H9 (cell line): ENCODE measurements around the gene GJB5. TPM values are rescaled to one million over a fixed set of nuclear protein-coding genes. Genes with fewer than 3 reads are reported as not detected.

Experiments
- DNase-seq: peaks from one replicate; pipeline ENCODE4 v3.0.0-alpha.2; 2017
- H2AFZ ChIP-seq: one replicate; pipeline ENCODE4 v1.6.1; 2013; ENCODE audit warnings: mild to moderate bottlenecking, low read length, control low read depth, moderate library complexity
- H2AK5ac ChIP-seq: 2 replicates; pipeline ENCODE4 v1.6.1; 2013; ENCODE audit warnings: low read length, control low read depth, mixed read lengths; ENCODE audit not compliant: insufficient read length
- H2BK120ac ChIP-seq: one replicate; pipeline ENCODE4 v1.6.1; 2013; ENCODE audit warnings: low read depth, mild to moderate bottlenecking, low read length, control low read depth, inconsistent platforms; ENCODE audit not compliant: poor library complexity, severe bottlenecking
- H2BK12ac ChIP-seq: 2 replicates; pipeline ENCODE4 v1.6.1; 2013; ENCODE audit warnings: low read length, control low read depth, mixed read lengths, low read depth; ENCODE audit not compliant: insufficient read length
- H2BK15ac ChIP-seq: 2 replicates; pipeline ENCODE4 v1.6.1; 2013; ENCODE audit warnings: low read depth, low read length, control low read depth
- H2BK20ac ChIP-seq: one replicate; pipeline ENCODE4 v1.6.1; 2013; ENCODE audit warnings: low read depth, mild to moderate bottlenecking, low read length, control low read depth, inconsistent platforms; ENCODE audit not compliant: poor library complexity, severe bottlenecking
- H2BK5ac ChIP-seq: 2 replicates; pipeline ENCODE4 v1.6.1; 2013; ENCODE audit warnings: low read length, control low read depth, mixed read lengths; ENCODE audit not compliant: insufficient read length
- H3K14ac ChIP-seq: 2 replicates; pipeline ENCODE4 v1.6.1; 2013; ENCODE audit warnings: low read length, control low read depth; ENCODE audit not compliant: insufficient read depth
- H3K18ac ChIP-seq: 2 replicates; pipeline ENCODE4 v1.6.1; 2013; ENCODE audit warnings: low read depth, mild to moderate bottlenecking, mixed read lengths, low read length, control low read depth; ENCODE audit not compliant: insufficient read length
- H3K23ac ChIP-seq: 2 replicates; pipeline ENCODE4 v1.6.1; 2013; ENCODE audit warnings: low read length, control low read depth, mixed read lengths, low read depth; ENCODE audit not compliant: insufficient read length
- H3K23me2 ChIP-seq: 2 replicates; pipeline ENCODE4 v1.6.1; 2013; ENCODE audit warnings: low read depth, mild to moderate bottlenecking, mixed read lengths, low read length, control low read depth; ENCODE audit not compliant: insufficient read length, poor library complexity, severe bottlenecking
- H3K27ac ChIP-seq: 2 replicates; pipeline ENCODE4 v1.5.1; 2013; ENCODE audit warnings: low read length, control low read depth, mixed read lengths, low read depth; ENCODE audit not compliant: insufficient read length
- H3K27me3 ChIP-seq: 2 replicates; pipeline ENCODE4 v1.6.1; 2013; ENCODE audit warnings: low read length, control low read depth, inconsistent platforms; ENCODE audit not compliant: insufficient read depth
- H3K4ac ChIP-seq: 2 replicates; pipeline ENCODE4 v1.6.1; 2013; ENCODE audit warnings: low read depth, mild to moderate bottlenecking, control low read depth, inconsistent platforms, low read length, moderate library complexity
- H3K4me1 ChIP-seq: 2 replicates; pipeline ENCODE4 v1.6.1; 2013; ENCODE audit warnings: low read length, control low read depth, inconsistent platforms; ENCODE audit not compliant: insufficient read depth
- H3K4me2 ChIP-seq: 2 replicates; pipeline ENCODE4 v1.6.1; 2013; ENCODE audit warnings: low read length, control low read depth, mixed read lengths; ENCODE audit not compliant: insufficient read length, insufficient read depth
- H3K56ac ChIP-seq: 2 replicates; pipeline ENCODE4 v1.6.1; 2013; ENCODE audit warnings: low read depth, mild to moderate bottlenecking, mixed read lengths, low read length, control low read depth; ENCODE audit not compliant: insufficient read length
- H3K79me1 ChIP-seq: 2 replicates; pipeline ENCODE4 v1.6.1; 2013; ENCODE audit warnings: low read depth, mild to moderate bottlenecking, moderate library complexity, low read length, control low read depth, inconsistent platforms; ENCODE audit not compliant: insufficient read depth, poor library complexity, severe bottlenecking
- H3K79me2 ChIP-seq: 2 replicates; pipeline ENCODE4 v1.6.1; 2013; ENCODE audit warnings: low read length, control low read depth, inconsistent platforms; ENCODE audit not compliant: insufficient read depth
- H3K9ac ChIP-seq: 2 replicates; pipeline ENCODE4 v1.6.1; 2013; ENCODE audit warnings: low read length, control low read depth, mixed read lengths; ENCODE audit not compliant: insufficient read length; ENCODE audit errors: extremely low read depth
- H3K9me3 ChIP-seq: one replicate; pipeline ENCODE4 v1.6.1; 2013; ENCODE audit warnings: low read depth, low read length, inconsistent platforms; ENCODE audit not compliant: control insufficient read depth
- H3T11ph ChIP-seq: one replicate; pipeline ENCODE4 v1.6.1; 2013; ENCODE audit warnings: mild to moderate bottlenecking, low read length, control low read depth, inconsistent platforms
- H4K20me1 ChIP-seq: one replicate; pipeline ENCODE4 v1.6.1; 2013; ENCODE audit not compliant: control insufficient read depth, insufficient read length, insufficient read depth
- H4K5ac ChIP-seq: 2 replicates; pipeline ENCODE4 v1.6.1; 2013; ENCODE audit warnings: low read depth, mild to moderate bottlenecking, mixed read lengths, low read length, control low read depth; ENCODE audit not compliant: insufficient read length
- H4K8ac ChIP-seq: replicated peaks from 2 replicates; pipeline ENCODE4 v1.6.1; 2013; ENCODE audit warnings: low read length, control low read depth, mixed read lengths, low read depth; ENCODE audit not compliant: insufficient read length
- H4K91ac ChIP-seq: 2 replicates; pipeline ENCODE4 v1.6.1; 2013; ENCODE audit warnings: low read depth, mild to moderate bottlenecking, moderate library complexity, mixed read lengths, low read length, control low read depth; ENCODE audit not compliant: insufficient read length
- H3K27ac Mint-ChIP-seq, 3 experiments: 2 replicates in 2 of 3; 3 replicates in 1 of 3; pipeline ENCODE4 v1.8.0; 2020 to 2021; ENCODE audit warnings: mixed read lengths in 3 of 3, mild to moderate bottlenecking in 1 of 3, moderate library complexity in 1 of 3
- H3K27me3 Mint-ChIP-seq: 2 replicates; pipeline ENCODE4 v1.8.0; 2021; ENCODE audit warnings: low read depth, mild to moderate bottlenecking, moderate library complexity, mixed read lengths
- H3K36me3 Mint-ChIP-seq, 3 experiments: 2 replicates in 2 of 3; 3 replicates in 1 of 3; pipeline ENCODE4 v1.8.0; 2020 to 2021; ENCODE audit warnings: low read depth in 3 of 3, mixed read lengths in 3 of 3; ENCODE audit not compliant: insufficient read depth in 1 of 3
- H3K4me1 Mint-ChIP-seq, 2 experiments: 2 replicates each; pipeline ENCODE4 v1.8.0; 2020; ENCODE audit warnings: mixed read lengths in 2 of 2
- H3K4me3 Mint-ChIP-seq, 2 experiments: 2 replicates in 1 of 2; 3 replicates in 1 of 2; pipeline ENCODE4 v1.8.0; 2020 to 2021; ENCODE audit warnings: mild to moderate bottlenecking in 2 of 2, mixed read lengths in 2 of 2, moderate library complexity in 1 of 2
- H3K9me3 Mint-ChIP-seq, 2 experiments: 2 replicates in 1 of 2; 3 replicates in 1 of 2; pipeline ENCODE4 v1.8.0; 2020; ENCODE audit warnings: mild to moderate bottlenecking in 2 of 2, mixed read lengths in 2 of 2, moderate library complexity in 1 of 2
- CTCF ChIP-seq: fragments of 200-600 bp; sonication (generic); conservative IDR thresholded peaks from 3 replicates; pipeline ENCODE4 v1.8.0; 2021; ENCODE audit warnings: antibody characterized with exemption, mild to moderate bottlenecking
- WGBS: extraction: QIAGEN DNeasy Blood & Tissue Kit; methylation state at CpG from one replicate; pipeline ENCODE4 v1.1.7; 2013; ENCODE audit warnings: missing lambda C conversion rate, low lambda C conversion rate, mixed read lengths; ENCODE audit not compliant: insufficient read length; ENCODE audit errors: extremely low coverage; 5-methylcytosine and 5-hydroxymethylcytosine counted together
- total RNA-seq: library from RNA; stranded (reverse); gene quantifications from 2 replicates; pipeline ENCODE4 v1.2.1, GENCODE V29; 2021

GJB5 gene
- total RNA-seq, 1 experiment from 2014 or later: 0.22 TPM

- no peak for TF ChIP-seq CTCF
- Histone ChIP-seq H3K56ac (no peak overlapping the region), H2BK12ac (no peak overlapping the region), H3K9ac (no peak overlapping the region), H2AK5ac (no peak overlapping the region), H3K23me2 (peaks cover 13% of the 10 kb centered on the region), H3K79me2 (no peaks in the 10 kb centered on the region), H2BK20ac (no peak overlapping the region), H3K27ac (no peak overlapping the region), H3K14ac (no peak overlapping the region), H3K18ac (no peak overlapping the region), H2AFZ (no peak overlapping the region), H3K23ac (no peak overlapping the region), H2BK15ac (no peak overlapping the region), H3K4me1 (0 out of 2 replicates have a peak, but pooled peaks cover 3% of the 10 kb centered on the region), H3K9me3 (no peaks in the 10 kb centered on the region), H3K4ac (no peak overlapping the region), H4K8ac (no peak overlapping the region), H2BK120ac (no peak overlapping the region), H4K91ac (no peak overlapping the region), H4K5ac (no peak overlapping the region), H3K4me2 (no peak overlapping the region), H2BK5ac (no peak overlapping the region), H4K20me1 (no peaks in the 10 kb centered on the region), H3T11ph (no peak overlapping the region), H3K27me3 (peaks cover 3% of the 10 kb centered on the region; the same call in 1 of the 2 replicates), H3K79me1 (no peaks in the 10 kb centered on the region)
- no peak overlapping the region for H3K4me3 Mint-ChIP-seq
- no peaks in the 10 kb centered on the region; a peak in 1 of 5 replicates for H3K9me3 Mint-ChIP-seq
- H3K27ac Mint-ChIP-seq: no peak overlapping the region
- no CpG with 5 or more reads among the region's 22 CpGs for WGBS
- H3K4me1 Mint-ChIP-seq: peaks cover 13 to 16% of the 10 kb centered on the region in 2 experiments
- DNase-seq: no peak
- peaks cover 32% of the 10 kb centered on the region for H3K27me3 Mint-ChIP-seq
- no peaks in the 10 kb centered on the region for H3K36me3 Mint-ChIP-seq
These were observed 30.5 kb downstream of the GJB5 start for GRCh38 chr1:34785231-34785874.
